ENCODE data around the gene SOX9. TPM values are rescaled to one million over a fixed set of nuclear protein-coding genes. Genes with fewer than 3 reads are reported as not detected.
"Not testable (repeated sequence)": the region's sequence is repeated elsewhere in the genome, so short reads cannot be mapped to it uniquely, and the experiment has no call there.

The SOX9 gene
- polyA plus RNA-seq, 12 donors: 7.6 to 15.6 (median 9.2) TPM; not detected in 1

GRCh38 chr17:72110231-72110941, 10.4 kb upstream of the SOX9 start:
- DNase-seq: no peak

DNA sequence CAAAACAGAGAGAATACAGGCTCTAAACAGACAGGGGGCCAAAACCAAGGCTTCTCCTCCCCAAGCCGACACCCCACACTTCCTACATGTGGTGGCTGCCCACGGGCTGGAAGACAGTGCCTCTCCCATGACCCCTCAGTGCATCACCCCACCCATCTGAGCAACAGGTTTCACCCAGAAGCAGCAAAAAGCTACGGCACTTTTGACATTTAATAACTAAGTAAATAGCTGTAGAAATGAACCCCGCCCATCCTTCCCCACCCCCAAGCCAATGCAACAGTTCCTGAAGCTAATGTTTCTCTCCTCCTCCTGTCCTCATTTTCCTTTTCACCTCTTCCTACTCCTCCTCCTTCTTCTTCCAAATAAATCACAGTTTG, 9.9 kb upstream of the SOX9 start:
- DNase-seq: no peak

- no peak for DNase-seq
These were observed 9.4 kb upstream of the SOX9 start for GRCh38 chr17:72111336-72111923.

DNA sequence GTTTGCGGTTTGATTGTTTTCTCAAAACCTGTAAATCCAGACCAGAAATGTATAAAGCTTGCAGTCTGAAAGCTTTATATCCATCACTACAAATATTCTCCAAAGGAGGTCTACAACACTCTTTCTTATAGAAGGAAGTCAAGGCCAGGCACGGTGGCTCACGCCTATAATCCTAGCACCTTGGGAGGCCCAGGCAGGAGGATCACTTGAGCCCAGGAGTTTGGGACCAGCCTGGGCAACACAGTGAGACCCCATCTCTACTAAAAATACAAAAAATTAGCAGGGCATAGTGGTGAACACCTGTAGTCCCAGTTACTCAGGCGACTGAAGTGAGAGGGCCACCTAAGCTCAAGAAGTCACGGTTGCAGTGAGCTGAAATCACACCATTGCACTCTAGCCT, 8.9 kb upstream of the SOX9 start:
- DNase-seq: not testable (repeated sequence)

DNA sequence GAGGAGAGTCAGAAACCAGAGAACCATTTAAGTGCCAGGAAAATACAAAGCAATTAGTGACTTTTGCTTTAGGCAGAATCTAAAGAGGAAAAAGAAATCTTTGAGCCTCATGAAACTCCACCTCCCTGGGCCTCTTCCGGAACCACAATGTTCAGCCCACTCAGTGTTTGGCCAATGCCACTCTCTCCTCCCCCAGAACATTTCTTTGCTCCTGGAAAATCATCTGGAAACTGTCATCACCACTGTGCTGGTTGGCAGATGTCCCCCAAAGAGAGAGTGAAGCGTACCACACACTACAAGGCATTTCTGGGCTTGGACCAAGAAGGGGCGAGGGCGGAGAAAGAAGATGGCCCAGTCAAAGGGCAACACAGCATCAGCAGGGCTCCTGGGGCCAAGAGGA, 7.1 kb upstream of the SOX9 start:
- DNase-seq: no peak

GRCh38 chr17:72115781-72116525, 4.9 kb upstream of the SOX9 start:
- DNase-seq: no peak

DNA sequence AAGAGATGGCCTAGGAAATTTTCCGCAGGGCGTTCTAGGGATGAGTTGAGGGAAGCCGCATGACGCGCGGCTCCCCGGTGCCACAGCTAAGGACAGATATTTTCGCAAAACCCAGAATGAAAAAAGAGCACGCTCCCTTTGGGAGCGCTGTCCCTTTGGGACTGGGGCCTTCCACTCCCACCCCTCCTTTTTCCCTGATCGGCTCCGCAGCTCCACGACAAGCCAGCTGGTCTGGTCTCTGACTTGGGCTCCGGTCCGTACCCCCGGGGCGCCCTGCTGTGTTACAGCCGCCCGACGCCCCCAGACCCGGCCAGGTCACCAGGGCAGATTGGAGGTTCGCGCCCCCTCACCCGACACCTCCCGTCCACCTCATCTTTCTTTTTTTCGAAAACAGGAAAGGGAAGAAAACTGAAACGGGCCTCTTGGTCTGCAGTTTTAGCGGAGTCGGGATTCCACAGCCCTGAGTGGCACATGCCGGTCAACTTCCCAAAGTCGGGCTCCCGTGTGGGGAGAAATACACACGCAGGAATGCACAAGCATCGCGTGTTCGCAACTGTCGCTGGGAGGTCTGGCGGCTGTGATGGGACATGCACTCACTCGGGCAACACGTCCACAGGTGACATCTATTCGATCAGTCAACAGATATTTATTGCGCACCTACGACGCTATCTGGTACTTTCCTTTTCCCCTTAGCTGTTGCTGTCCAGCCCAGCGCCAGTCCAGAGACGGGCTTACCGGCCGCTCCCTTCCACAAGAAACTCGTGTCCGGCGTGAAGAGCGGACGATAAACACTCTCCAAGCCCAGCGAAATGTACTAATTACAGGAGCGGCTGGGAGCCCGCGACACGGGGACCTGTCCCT, 3.9 kb upstream of the SOX9 start:
- no peak for DNase-seq

- DNase-seq: no peak
These were observed 3.1 kb upstream of the SOX9 start for GRCh38 chr17:72117535-72118334.

DNA sequence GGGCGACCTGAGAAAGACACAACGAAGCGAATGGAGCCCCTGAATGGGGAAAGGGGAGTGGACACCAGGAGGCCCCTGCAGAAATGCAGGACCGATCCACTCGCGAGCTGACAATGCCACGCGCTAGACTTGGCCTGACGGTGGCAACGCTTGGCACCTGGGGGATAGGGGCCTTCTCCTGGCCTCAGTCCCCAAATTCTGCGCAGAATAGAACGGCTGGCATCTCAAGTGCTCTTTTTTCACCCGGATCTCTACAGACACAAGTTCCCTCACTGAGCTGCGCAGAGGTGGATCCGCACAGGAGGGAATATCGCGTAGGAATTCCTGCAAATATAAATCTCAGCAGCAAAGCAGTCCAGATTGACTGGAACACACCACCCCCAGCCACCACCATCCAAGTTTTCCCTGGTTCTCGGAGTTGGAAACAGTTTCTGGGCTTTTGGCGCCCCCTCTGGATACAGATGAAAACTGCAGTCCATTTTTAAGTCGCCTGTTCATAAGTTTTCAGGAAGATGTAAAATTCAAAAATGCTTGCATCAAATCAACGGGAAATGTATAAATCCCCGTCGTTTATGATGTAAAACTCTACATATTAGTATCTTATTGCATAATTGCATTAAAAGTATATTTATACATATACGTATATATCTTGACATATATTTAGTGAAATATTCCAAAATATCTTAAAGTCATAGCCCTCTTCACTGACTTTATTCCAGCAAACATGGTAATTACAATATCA, 2.3 kb upstream of the SOX9 start:
- peak; percentile 89 for DNase-seq

- no peak for DNase-seq
These were observed 1.5 kb upstream of the SOX9 start for GRCh38 chr17:72119077-72119872.

- no peak for DNase-seq
These were observed 763 bp upstream of the SOX9 start for GRCh38 chr17:72119873-72120641.

GRCh38 chr17:72121164-72122009, 567 bp downstream of the SOX9 start:
- DNase-seq: no peak

DNA sequence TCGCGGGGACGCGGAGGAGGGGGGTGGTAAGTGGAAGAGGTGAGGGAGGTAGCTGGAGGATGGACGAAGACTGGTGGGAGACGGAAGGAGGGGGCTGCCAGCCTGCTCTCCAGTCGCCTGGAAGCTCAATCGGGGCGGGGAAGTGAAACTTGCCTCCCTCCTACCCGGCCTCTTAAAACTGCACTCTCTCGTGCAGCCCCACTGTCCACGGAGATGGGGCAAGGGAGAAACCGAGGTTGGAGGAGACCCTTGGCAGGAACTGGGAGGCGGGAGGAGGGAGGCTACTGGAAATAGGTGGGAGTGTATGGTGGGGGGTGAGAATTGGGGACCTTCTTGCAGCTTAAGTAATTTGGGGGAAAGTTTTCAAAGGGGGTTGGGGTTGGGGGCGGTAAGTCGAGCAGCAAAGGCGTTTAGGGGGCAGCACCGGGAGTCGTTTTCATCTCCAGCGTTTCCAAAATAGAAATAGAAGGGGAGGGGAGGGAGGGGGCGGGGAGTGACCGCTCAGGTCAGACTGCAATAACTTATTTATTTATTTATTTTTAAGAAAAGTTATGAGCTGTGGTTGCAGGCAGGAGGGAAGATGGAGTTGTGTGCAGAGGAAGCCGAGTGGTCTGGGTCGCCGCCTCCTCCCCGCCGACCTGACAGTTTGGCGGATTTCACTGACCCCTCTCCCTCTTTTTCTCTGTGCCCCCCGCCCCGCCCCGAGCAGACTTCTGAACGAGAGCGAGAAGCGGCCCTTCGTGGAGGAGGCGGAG, 1.4 kb downstream of the SOX9 start:
- no peak for DNase-seq

- DNase-seq: no peak
These were observed 2.1 kb downstream of the SOX9 start for GRCh38 chr17:72122765-72123529.

DNA sequence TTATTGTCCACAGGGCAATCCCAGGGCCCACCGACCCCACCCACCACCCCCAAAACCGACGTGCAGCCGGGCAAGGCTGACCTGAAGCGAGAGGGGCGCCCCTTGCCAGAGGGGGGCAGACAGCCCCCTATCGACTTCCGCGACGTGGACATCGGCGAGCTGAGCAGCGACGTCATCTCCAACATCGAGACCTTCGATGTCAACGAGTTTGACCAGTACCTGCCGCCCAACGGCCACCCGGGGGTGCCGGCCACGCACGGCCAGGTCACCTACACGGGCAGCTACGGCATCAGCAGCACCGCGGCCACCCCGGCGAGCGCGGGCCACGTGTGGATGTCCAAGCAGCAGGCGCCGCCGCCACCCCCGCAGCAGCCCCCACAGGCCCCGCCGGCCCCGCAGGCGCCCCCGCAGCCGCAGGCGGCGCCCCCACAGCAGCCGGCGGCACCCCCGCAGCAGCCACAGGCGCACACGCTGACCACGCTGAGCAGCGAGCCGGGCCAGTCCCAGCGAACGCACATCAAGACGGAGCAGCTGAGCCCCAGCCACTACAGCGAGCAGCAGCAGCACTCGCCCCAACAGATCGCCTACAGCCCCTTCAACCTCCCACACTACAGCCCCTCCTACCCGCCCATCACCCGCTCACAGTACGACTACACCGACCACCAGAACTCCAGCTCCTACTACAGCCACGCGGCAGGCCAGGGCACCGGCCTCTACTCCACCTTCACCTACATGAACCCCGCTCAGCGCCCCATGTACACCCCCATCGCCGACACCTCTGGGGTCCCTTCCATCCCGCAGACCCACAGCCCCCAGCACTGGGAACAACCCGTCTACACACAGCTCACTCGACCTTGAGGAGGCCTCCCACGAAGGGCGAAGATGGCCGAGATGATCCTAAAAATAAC, 3.0 kb downstream of the SOX9 start:
- DNase-seq: no peak

Measured in muscle of arm (tissue), 12 donors.